ENCODE results near the gene USP54. TPM values are rescaled to one million over a fixed set of nuclear protein-coding genes. Genes with fewer than 3 reads are reported as not detected.

The USP54 gene
- total and polyA plus RNA-seq, 2 of the 13 experiments (the other 11 are each of a cell fraction or from before 2014, with no cell fraction given) = 18.1 to 25.0 TPM

DNA sequence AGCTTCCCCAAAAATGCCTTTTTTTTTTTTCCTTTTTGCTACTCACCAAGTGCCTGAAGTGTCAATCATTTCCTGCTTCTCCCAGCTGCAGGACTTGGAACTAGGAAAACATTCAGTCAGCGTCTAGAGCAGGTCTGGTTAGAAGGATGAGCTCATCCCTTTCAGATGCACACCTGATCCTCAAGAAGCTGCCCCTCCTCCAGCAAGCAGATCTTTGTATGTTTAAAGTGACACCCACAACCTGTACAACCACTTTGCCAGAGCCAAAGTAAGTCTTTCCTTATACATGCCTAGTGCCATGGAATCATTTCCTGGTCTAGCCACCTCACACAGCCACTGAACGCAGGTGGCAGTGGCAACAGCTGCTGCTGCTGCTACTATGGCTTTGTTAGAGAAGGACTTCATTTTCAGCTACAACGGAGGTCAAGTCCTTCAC is 10.4 kb upstream of the USP54 start:
- Histone ChIP-seq H2AFZ (ENCODE audit: low read length) (no peak overlapping the region), H3K9ac (ENCODE audit: insufficient read depth, low read depth, low read length) (peak overlapping the region; percentile 36), H3K4me2 (ENCODE audit: low read depth, low read length) (peak overlapping the region; percentile 33; the same call in 1 of the 2 replicates), H3K27ac (ENCODE audit: extremely low read length, insufficient read depth, low read length) (no peak overlapping the region), H3K9me3 (ENCODE audit: low read length) (no peaks in the 10 kb centered on the region), H3K27me3 (ENCODE audit: control insufficient read depth in 1 of 2, insufficient read depth in 2 of 2, low read length in 2 of 2) (no peaks in the 10 kb centered on the region), H3K4me1 (ENCODE audit: insufficient read depth, low read length) (peaks cover 16% of the 10 kb centered on the region), H3K36me3 (replicated peaks in 1 of 2; ENCODE audit: control insufficient read depth in 1 of 2, insufficient read depth in 2 of 2, low read length in 2 of 2) (no peaks in the 10 kb centered on the region), H3K79me2 (ENCODE audit: insufficient read depth, low read length) (no peaks in the 10 kb centered on the region), H4K20me1 (ENCODE audit: insufficient read depth, low read length) (no peaks in the 10 kb centered on the region), H3K4me3 (replicated peaks in 1 of 3; ENCODE audit: insufficient read depth in 1 of 3, low read depth in 2 of 3, low read length in 3 of 3) (no peak overlapping the region)
- ATAC-seq = peak; percentile 62
- TF ChIP-seq, protein P1, sequence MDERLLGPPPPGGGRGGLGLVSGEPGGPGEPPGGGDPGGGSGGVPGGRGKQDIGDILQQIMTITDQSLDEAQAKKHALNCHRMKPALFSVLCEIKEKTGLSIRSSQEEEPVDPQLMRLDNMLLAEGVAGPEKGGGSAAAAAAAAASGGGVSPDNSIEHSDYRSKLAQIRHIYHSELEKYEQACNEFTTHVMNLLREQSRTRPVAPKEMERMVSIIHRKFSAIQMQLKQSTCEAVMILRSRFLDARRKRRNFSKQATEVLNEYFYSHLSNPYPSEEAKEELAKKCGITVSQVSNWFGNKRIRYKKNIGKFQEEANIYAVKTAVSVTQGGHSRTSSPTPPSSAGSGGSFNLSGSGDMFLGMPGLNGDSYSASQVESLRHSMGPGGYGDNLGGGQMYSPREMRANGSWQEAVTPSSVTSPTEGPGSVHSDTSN (CRISPR knock-in tag; IDR thresholded peaks at IDR 0.05) = peak; percentile 76
- TF ChIP-seq, protein P2, sequence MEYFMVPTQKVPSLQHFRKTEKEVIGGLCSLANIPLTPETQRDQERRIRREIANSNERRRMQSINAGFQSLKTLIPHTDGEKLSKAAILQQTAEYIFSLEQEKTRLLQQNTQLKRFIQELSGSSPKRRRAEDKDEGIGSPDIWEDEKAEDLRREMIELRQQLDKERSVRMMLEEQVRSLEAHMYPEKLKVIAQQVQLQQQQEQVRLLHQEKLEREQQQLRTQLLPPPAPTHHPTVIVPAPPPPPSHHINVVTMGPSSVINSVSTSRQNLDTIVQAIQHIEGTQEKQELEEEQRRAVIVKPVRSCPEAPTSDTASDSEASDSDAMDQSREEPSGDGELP (IDR thresholded peaks at IDR 0.05; ENCODE audit: borderline replicate concordance, low read depth) = peak; percentile 4; the same call in 1 of the 2 replicates
- no peak for TF ChIP-seq FOXK1 (CRISPR knock-in tag; IDR thresholded peaks at IDR 0.05; ENCODE audit: borderline replicate concordance, low read depth)
- no peak for TF ChIP-seq ZNF33B (CRISPR knock-in tag; IDR thresholded peaks at IDR 0.05)
- BruUV-seq (replicated peaks) = no TSS peak
- FAIRE-seq = no peak
- POLR2A ChIA-PET = interaction anchor here (0.8 to 1.8 kb wide), 6 partner anchors 9 to 106 kb away, joined by 3 to 11 read pairs (median 4); partner anchors contain the start of gene USP54
- intact Hi-C loops (cut with micrococcal nuclease; ENCODE audit: unreplicated experiment) = no loop called here
- no peak for DNase-seq (ENCODE audit: low spot score)
- CTCF ChIA-PET (ENCODE audit: low intra/inter-chr PET ratio, low total read pairs) = no interaction called here
- 37% methylated on average over 3 of the region's 3 CpGs for whole genome bisulfite sequencing (ENCODE audit: low lambda C conversion rate)
- in situ Hi-C loops (cut with HindIII; ENCODE audit: extremely low pct_ligation_motif_present, low pct_unique_long_range_greater_than_20kb) = no loop called here

DNA sequence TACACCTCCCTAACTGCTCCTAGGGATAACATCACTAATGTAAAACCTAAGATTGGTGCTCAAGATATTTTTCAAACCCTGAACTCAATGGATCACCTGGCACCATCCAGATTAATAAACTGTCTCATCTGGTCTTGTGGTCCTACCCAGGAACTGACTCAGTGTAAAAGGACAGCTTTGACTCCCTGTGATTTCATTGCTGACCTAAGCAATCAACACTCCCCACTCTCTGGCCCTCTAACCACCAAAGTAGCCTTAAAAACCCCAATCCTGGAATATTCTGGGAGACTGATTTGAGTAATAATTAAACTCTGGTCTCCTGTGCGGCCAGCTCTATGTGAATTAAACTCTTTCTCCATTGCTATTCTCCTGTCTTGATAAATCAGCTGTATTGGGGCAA is 6.2 kb upstream of the USP54 start:
- no peaks in the 10 kb centered on the region for H3K36me3 ChIP-seq (replicated peaks in 1 of 2; ENCODE audit: control insufficient read depth in 1 of 2, insufficient read depth in 2 of 2, low read length in 2 of 2)
- DNase-seq (ENCODE audit: low spot score) = no peak
- no TSS peak for BruUV-seq (replicated peaks)
- 0 out of 4 replicates have a peak, but pooled peaks of 1 of the 2 experiments have one; percentile 5 for TF ChIP-seq MAFK (conservative IDR thresholded peaks at IDR 0.05 in 1 of 2, IDR thresholded peaks at IDR 0.05 in 1 of 2; ENCODE audit: low read length in 2 of 2)
- TF ChIP-seq, protein P3, sequence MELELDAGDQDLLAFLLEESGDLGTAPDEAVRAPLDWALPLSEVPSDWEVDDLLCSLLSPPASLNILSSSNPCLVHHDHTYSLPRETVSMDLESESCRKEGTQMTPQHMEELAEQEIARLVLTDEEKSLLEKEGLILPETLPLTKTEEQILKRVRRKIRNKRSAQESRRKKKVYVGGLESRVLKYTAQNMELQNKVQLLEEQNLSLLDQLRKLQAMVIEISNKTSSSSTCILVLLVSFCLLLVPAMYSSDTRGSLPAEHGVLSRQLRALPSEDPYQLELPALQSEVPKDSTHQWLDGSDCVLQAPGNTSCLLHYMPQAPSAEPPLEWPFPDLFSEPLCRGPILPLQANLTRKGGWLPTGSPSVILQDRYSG (CRISPR knock-in tag; IDR thresholded peaks at IDR 0.05) = no peak
- no peaks in the 10 kb centered on the region for H3K27me3 ChIP-seq (ENCODE audit: control insufficient read depth in 1 of 2, insufficient read depth in 2 of 2, low read length in 2 of 2)
- FAIRE-seq = no peak
- peaks cover 2% of the 10 kb centered on the region for H3K79me2 ChIP-seq (ENCODE audit: insufficient read depth, low read length)
- no peaks in the 10 kb centered on the region for H3K9me3 ChIP-seq (ENCODE audit: low read length)
- no peak overlapping the region for H3K4me2 ChIP-seq (ENCODE audit: low read depth, low read length)
- POLR2A ChIA-PET = no interaction called here
- in situ Hi-C loops (cut with HindIII; ENCODE audit: extremely low pct_ligation_motif_present, low pct_unique_long_range_greater_than_20kb) = no loop called here
- intact Hi-C loops (cut with micrococcal nuclease; ENCODE audit: unreplicated experiment) = no loop called here
- no peak for ATAC-seq
- no peak overlapping the region for H3K4me3 ChIP-seq (replicated peaks in 1 of 3; ENCODE audit: insufficient read depth in 1 of 3, low read depth in 2 of 3, low read length in 3 of 3)
- no peak overlapping the region for H2AFZ ChIP-seq (ENCODE audit: low read length)
- peaks cover 33% of the 10 kb centered on the region for H3K4me1 ChIP-seq (ENCODE audit: insufficient read depth, low read length)
- CTCF ChIA-PET (ENCODE audit: low intra/inter-chr PET ratio, low total read pairs) = no interaction called here
- H3K27ac ChIP-seq (ENCODE audit: extremely low read length, insufficient read depth, low read length) = no peak overlapping the region
- no peak overlapping the region for H3K9ac ChIP-seq (ENCODE audit: insufficient read depth, low read depth, low read length)
- WGBS (ENCODE audit: low lambda C conversion rate) = 100% methylated on average over 1 of the region's 1 CpG
- no peaks in the 10 kb centered on the region for H4K20me1 ChIP-seq (ENCODE audit: insufficient read depth, low read length)
